ENCODE data around the gene TEAD1. TPM values are rescaled to one million over a fixed set of nuclear protein-coding genes. Genes with fewer than 3 reads are reported as not detected.

The TEAD1 gene
- total and polyA plus RNA-seq, 4 donors: 9.1 to 38.4 (median 10.7) TPM

GRCh38 chr11:12640355-12640754 is 33.9 kb upstream of the TEAD1 start:
- no peak for DNase-seq (ENCODE audit: low spot score)
- WGBS: 36% methylated on average over 1 of the region's 1 CpG
- no peak for TF ChIP-seq HNF4G (IDR thresholded peaks at IDR 0.05)
- Histone ChIP-seq H3K4me1 (ENCODE audit: control insufficient read depth in 4 of 4, insufficient read depth in 4 of 4, low read length in 3 of 4) (no peaks in the 10 kb centered on the region), H3K27ac (ENCODE audit: low read depth in 1 of 2, low read length in 2 of 2) (no peak overlapping the region), H3K4me3 (ENCODE audit: low read depth in 1 of 3, low read length in 3 of 3) (no peak overlapping the region), H3K36me3 (ENCODE audit: control insufficient read depth in 4 of 4, insufficient read depth in 3 of 4, low read depth in 1 of 4, low read length in 3 of 4) (no peaks in the 10 kb centered on the region), H3K27me3 (ENCODE audit: control insufficient read depth in 4 of 4, insufficient read depth in 4 of 4, low read length in 3 of 4) (no peaks in the 10 kb centered on the region), H3K9ac (ENCODE audit: low read depth in 1 of 2, low read length in 2 of 2) (no peak overlapping the region), H3K9me3 (ENCODE audit: control insufficient read depth in 4 of 4, low read length in 3 of 4) (no peaks in the 10 kb centered on the region)

- no peak overlapping the region for H3K9ac ChIP-seq (ENCODE audit: low read depth in 1 of 2, low read length in 2 of 2)
- no peaks in the 10 kb centered on the region for H3K36me3 ChIP-seq (ENCODE audit: control insufficient read depth in 4 of 4, insufficient read depth in 3 of 4, low read depth in 1 of 4, low read length in 3 of 4)
- DNase-seq (ENCODE audit: low spot score): no peak
- no peaks in the 10 kb centered on the region for H3K9me3 ChIP-seq (ENCODE audit: control insufficient read depth in 4 of 4, low read length in 3 of 4)
- TF ChIP-seq HNF4A (conservative IDR thresholded peaks at IDR 0.05) (no peak), HNF4G (IDR thresholded peaks at IDR 0.05) (no peak), SP1 (IDR thresholded peaks at IDR 0.05) (no peak), RXRA (IDR thresholded peaks at IDR 0.05) (no peak), JUND (IDR thresholded peaks at IDR 0.05) (no peak), YY1 (IDR thresholded peaks at IDR 0.05) (no peak), FOXA1 (IDR thresholded peaks at IDR 0.05) (no peak), EGR1 (IDR thresholded peaks at IDR 0.05; ENCODE audit: low read depth in 2 of 2) (no peak), MAX (IDR thresholded peaks at IDR 0.05) (no peak), ATF3 (IDR thresholded peaks at IDR 0.05) (no peak), CTCF (IDR thresholded peaks at IDR 0.05; ENCODE audit: low read depth, low read length, missing input control) (no peak)
- no peaks in the 10 kb centered on the region for H3K27me3 ChIP-seq (ENCODE audit: control insufficient read depth in 4 of 4, insufficient read depth in 4 of 4, low read length in 3 of 4)
- no peaks in the 10 kb centered on the region for H3K4me1 ChIP-seq (ENCODE audit: control insufficient read depth in 4 of 4, insufficient read depth in 4 of 4, low read length in 3 of 4)
- H3K4me3 ChIP-seq (ENCODE audit: low read depth in 1 of 3, low read length in 3 of 3): no peak overlapping the region
- WGBS: 94% methylated on average over 3 of the region's 3 CpGs
- no peak overlapping the region for H3K27ac ChIP-seq (ENCODE audit: low read depth in 1 of 2, low read length in 2 of 2)
Measured at GRCh38 chr11:12640926-12641849, 33.0 kb upstream of the TEAD1 start.

- no peak overlapping the region for H3K27ac ChIP-seq (ENCODE audit: low read depth in 1 of 2, low read length in 2 of 2)
- no peak for DNase-seq (ENCODE audit: low spot score)
- WGBS: 71% methylated on average over 5 of the region's 5 CpGs
Measured at GRCh38 chr11:12642040-12642439, 32.2 kb upstream of the TEAD1 start.

More at GRCh38 chr11:12642040-12642439, 32.2 kb upstream of the TEAD1 start:
- Histone ChIP-seq H3K9ac (ENCODE audit: low read depth in 1 of 2, low read length in 2 of 2) (no peak overlapping the region), H3K36me3 (ENCODE audit: control insufficient read depth in 4 of 4, insufficient read depth in 3 of 4, low read depth in 1 of 4, low read length in 3 of 4) (no peaks in the 10 kb centered on the region), H3K4me3 (ENCODE audit: low read depth in 1 of 3, low read length in 3 of 3) (no peak overlapping the region), H3K27me3 (ENCODE audit: control insufficient read depth in 4 of 4, insufficient read depth in 4 of 4, low read length in 3 of 4) (no peaks in the 10 kb centered on the region), H3K9me3 (ENCODE audit: control insufficient read depth in 4 of 4, low read length in 3 of 4) (no peaks in the 10 kb centered on the region), H3K4me1 (ENCODE audit: control insufficient read depth in 4 of 4, insufficient read depth in 4 of 4, low read length in 3 of 4) (no peaks in the 10 kb centered on the region)
- no peak for TF ChIP-seq FOXA1 (IDR thresholded peaks at IDR 0.05)
- no peak for TF ChIP-seq NR2F2 (IDR thresholded peaks at IDR 0.05)
- no peak for TF ChIP-seq FOXA2 (IDR thresholded peaks at IDR 0.05)
- TF ChIP-seq RAD21 (IDR thresholded peaks at IDR 0.05): no peak
- TF ChIP-seq ZBTB33 (IDR thresholded peaks at IDR 0.05): no peak
- TF ChIP-seq JUND (IDR thresholded peaks at IDR 0.05): no peak

Measured in liver (tissue), 9 donors.